GM23338 (cell line): ENCODE data around the gene FHL2.

Experiments used
- CREB1 ChIP-seq: fragments of 250-450 bp; sonication (Bioruptor Pico); IDR thresholded peaks from 2 replicates; pipeline ENCODE4 v1.5.0; 2020; ENCODE audit warnings: low read depth, mild to moderate bottlenecking, moderate library complexity
- CTCF ChIP-seq, 2 experiments: fragments of 200-600 bp in 1 of 2; sonication (generic) in 1 of 2; conservative IDR thresholded peaks; 2 replicates each; pipeline versions ENCODE4 v1.5.1 to v1.6.1; 2016 to 2017; ENCODE audit warnings: antibody characterized with exemption in 2 of 2, low read depth in 2 of 2, mild to moderate bottlenecking in 2 of 2, moderate library complexity in 1 of 2
- ETS1 ChIP-seq: IDR thresholded peaks from 2 replicates; pipeline ENCODE4 v1.6.1; 2016; ENCODE audit warnings: antibody characterized with exemption
- EZH2 ChIP-seq: fragments of 200-600 bp; sonication (generic); IDR thresholded peaks from one replicate; pipeline ENCODE4 v1.8.0; 2017; ENCODE audit warnings: antibody characterized with exemption, mild to moderate bottlenecking, low read depth; ENCODE audit not compliant: unreplicated experiment
- EZH2phosphoT487 ChIP-seq: fragments of 200-600 bp; sonication (generic); IDR thresholded peaks from one replicate; pipeline ENCODE4 v1.8.1; 2018; ENCODE audit warnings: antibody characterized with exemption; ENCODE audit not compliant: unreplicated experiment
- JUNB ChIP-seq: IDR thresholded peaks from one replicate; pipeline ENCODE4 v1.6.1; 2016; ENCODE audit warnings: antibody characterized with exemption; ENCODE audit not compliant: unreplicated experiment
- NANOG ChIP-seq: IDR thresholded peaks from 2 replicates; pipeline ENCODE4 v1.6.1; 2016; ENCODE audit warnings: antibody characterized with exemption, borderline replicate concordance
- POLR2AphosphoS5 ChIP-seq: IDR thresholded peaks from 2 replicates; pipeline ENCODE4 v1.6.1; 2016; ENCODE audit warnings: antibody characterized with exemption, low read depth
- ZNF114 ChIP-seq: fragments of 250-450 bp; sonication (Bioruptor Pico); IDR thresholded peaks from 2 replicates; pipeline ENCODE4 v1.5.0; 2020; ENCODE audit warnings: mild to moderate bottlenecking, moderate library complexity
- ZNF331 ChIP-seq: fragments of 250-450 bp; sonication (Bioruptor Pico); IDR thresholded peaks from 2 replicates; pipeline ENCODE4 v1.5.0; 2020; ENCODE audit warnings: low read depth, mild to moderate bottlenecking, moderate library complexity
- ZNF462 ChIP-seq: fragments of 250-450 bp; sonication (Bioruptor Pico); IDR thresholded peaks from 2 replicates; pipeline ENCODE4 v1.5.0; 2020; ENCODE audit warnings: mild to moderate bottlenecking, moderate library complexity
- TF ChIP-seq, protein P1 (sequence below): IDR thresholded peaks from one replicate; pipeline ENCODE4 v1.6.1; 2018; ENCODE audit warnings: antibody characterized with exemption; ENCODE audit not compliant: unreplicated experiment

DNA sequence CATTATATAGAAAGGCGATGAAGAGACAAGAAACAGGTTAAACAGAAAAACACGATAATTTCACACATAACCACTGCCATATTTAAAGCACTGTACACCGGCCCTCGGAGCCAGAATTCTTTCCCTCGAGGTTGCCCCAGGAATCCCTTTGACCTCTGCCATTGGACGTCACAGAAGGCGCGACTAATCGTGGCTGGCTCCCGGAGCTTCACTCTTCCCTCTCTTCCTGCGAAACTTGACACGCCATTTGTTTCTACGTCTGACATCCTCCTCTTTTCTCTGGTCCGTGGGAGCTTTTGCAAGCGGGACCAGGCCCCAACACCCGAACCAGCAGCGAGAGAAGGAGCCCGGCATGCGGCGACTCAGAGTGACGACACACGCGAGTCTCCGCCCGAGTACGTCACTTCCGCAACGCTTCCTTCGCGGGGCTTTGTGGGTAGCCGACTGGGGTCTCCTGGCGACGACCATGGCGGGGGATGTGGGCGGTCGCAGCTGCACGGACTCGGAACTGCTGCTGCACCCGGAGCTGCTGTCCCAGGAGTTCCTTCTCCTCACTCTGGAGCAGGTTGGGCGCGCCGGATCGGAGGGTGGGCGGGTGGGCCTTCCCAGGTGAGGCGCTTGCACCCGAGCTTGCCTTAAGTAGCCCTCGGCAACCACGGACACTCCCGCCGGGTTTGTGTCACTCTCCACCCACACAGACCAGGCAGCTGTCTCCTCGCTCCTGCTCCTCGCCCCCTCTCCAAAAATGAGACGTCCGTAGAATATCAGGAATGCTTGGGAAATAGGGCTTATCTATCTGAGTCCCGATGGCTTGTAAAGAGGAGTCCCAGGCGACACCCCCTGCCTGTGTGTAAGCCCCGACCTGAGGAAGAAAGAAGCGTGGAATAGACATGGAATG lies 61.5 kb downstream of the FHL2 start, which contains the start of gene C2orf49:
- TF ChIP-seq CTCF (conservative IDR thresholded peaks at IDR 0.05; ENCODE audit: low read depth in 2 of 2) = no peak
- TF ChIP-seq EZH2phosphoT487 = no peak
- TF ChIP-seq, protein P1, sequence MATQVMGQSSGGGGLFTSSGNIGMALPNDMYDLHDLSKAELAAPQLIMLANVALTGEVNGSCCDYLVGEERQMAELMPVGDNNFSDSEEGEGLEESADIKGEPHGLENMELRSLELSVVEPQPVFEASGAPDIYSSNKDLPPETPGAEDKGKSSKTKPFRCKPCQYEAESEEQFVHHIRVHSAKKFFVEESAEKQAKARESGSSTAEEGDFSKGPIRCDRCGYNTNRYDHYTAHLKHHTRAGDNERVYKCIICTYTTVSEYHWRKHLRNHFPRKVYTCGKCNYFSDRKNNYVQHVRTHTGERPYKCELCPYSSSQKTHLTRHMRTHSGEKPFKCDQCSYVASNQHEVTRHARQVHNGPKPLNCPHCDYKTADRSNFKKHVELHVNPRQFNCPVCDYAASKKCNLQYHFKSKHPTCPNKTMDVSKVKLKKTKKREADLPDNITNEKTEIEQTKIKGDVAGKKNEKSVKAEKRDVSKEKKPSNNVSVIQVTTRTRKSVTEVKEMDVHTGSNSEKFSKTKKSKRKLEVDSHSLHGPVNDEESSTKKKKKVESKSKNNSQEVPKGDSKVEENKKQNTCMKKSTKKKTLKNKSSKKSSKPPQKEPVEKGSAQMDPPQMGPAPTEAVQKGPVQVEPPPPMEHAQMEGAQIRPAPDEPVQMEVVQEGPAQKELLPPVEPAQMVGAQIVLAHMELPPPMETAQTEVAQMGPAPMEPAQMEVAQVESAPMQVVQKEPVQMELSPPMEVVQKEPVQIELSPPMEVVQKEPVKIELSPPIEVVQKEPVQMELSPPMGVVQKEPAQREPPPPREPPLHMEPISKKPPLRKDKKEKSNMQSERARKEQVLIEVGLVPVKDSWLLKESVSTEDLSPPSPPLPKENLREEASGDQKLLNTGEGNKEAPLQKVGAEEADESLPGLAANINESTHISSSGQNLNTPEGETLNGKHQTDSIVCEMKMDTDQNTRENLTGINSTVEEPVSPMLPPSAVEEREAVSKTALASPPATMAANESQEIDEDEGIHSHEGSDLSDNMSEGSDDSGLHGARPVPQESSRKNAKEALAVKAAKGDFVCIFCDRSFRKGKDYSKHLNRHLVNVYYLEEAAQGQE = no peak
- no peak for TF ChIP-seq EZH2
- TF ChIP-seq POLR2AphosphoS5 = peak; percentile 37; the same call in 1 of the 2 replicates
- TF ChIP-seq JUNB = no peak
- no peak for TF ChIP-seq ZNF331 (CRISPR knock-in tag)
- peak; percentile 74; the same call in 1 of the 2 replicates for TF ChIP-seq ETS1
- TF ChIP-seq CREB1 (CRISPR knock-in tag) = peak; percentile 98
- no peak for TF ChIP-seq ZNF462
- no peak for TF ChIP-seq NANOG
- TF ChIP-seq ZNF114 = no peak
